Measurements from ENCODE around the gene HIGD1A.
A peak's percentile ranks its signal among the peaks of the same experiment; 100 is the strongest.

HIGD1A gene

DNA sequence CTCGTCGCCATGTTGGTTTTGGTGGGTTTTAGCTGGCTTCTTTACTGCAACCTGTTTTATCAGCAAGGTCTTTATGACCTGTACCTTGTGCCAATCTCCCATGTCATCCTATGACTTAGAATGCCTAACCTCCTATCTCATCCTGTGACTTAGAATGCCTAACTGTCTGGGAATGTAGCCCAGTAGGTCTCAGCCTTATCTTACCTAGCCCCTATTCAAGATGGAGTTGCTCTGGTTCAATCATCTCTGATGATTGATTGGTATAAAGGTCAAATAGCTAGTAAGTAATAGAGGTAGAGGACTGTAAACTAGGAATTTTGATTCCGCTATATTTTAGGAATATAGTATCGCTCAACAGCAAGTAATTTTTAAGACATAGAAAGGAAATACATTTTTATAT lies 3.6 kb upstream of the HIGD1A start:
- Histone ChIP-seq H3K27ac (no peak overlapping the region), H3K4me3 (no peak overlapping the region)
- DNase-seq (ENCODE audit: low spot score) = no peak
- TF ChIP-seq, protein P1, sequence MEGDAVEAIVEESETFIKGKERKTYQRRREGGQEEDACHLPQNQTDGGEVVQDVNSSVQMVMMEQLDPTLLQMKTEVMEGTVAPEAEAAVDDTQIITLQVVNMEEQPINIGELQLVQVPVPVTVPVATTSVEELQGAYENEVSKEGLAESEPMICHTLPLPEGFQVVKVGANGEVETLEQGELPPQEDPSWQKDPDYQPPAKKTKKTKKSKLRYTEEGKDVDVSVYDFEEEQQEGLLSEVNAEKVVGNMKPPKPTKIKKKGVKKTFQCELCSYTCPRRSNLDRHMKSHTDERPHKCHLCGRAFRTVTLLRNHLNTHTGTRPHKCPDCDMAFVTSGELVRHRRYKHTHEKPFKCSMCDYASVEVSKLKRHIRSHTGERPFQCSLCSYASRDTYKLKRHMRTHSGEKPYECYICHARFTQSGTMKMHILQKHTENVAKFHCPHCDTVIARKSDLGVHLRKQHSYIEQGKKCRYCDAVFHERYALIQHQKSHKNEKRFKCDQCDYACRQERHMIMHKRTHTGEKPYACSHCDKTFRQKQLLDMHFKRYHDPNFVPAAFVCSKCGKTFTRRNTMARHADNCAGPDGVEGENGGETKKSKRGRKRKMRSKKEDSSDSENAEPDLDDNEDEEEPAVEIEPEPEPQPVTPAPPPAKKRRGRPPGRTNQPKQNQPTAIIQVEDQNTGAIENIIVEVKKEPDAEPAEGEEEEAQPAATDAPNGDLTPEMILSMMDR (IDR thresholded peaks at IDR 0.05) = no peak

DNA sequence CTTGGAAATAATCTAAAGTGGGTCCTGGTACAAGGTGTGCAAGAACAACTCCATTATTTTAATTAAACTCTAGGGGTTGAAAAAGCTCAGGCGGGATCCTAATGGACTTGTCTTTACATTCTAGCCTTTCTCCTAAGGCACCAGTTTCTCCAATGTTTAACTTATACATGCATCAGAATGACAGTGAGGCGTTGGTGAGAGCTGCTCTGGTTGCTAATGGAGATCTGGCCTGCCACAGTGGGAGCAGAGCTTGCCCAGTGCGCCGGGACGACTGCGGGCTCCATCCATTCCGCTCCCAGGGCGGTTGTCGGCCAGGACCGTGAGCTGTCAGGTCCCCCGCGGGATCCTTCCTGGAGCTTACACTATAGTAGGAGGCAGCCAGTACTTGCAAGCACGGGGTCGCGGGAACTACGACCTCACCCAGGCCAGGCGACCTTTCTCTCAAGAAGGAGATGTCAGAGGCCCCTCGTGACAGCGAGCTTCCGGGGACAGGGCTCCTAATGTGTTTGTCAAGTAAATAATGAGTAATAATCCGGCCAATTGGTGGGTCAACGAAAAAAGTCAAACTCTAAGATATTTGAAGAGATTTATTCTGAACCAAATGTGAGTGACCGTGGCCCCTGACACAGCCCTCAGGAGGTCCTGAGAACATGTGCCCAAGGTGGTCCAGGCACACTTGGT lies 991 bp upstream of the HIGD1A start:
- peak; percentile 75 for DNase-seq (ENCODE audit: low spot score)
- TF ChIP-seq, protein P1 (IDR thresholded peaks at IDR 0.05) = no peak
- Histone ChIP-seq H3K27ac (peak overlapping the region in 1 of 2 donors; percentile 98), H3K4me3 (peak overlapping the region; percentile 93)

- H3K27ac ChIP-seq = peak overlapping the region; percentile 97 to 98
- no peak for DNase-seq (ENCODE audit: low spot score)
- peak overlapping the region; percentile 93 for H3K4me3 ChIP-seq
- TF ChIP-seq, protein P1 (IDR thresholded peaks at IDR 0.05) = no peak
Observed at GRCh38 chr3:42804831-42805132, 492 bp upstream of the HIGD1A start.

GRCh38 chr3:42803414-42804105 lies 730 bp downstream of the HIGD1A start:
- TF ChIP-seq, protein P1 (IDR thresholded peaks at IDR 0.05) = no peak
- peak overlapping the region; percentile 97 to 98 for H3K27ac ChIP-seq
- no peak for DNase-seq (ENCODE audit: low spot score)
- peak overlapping the region; percentile 93 for H3K4me3 ChIP-seq

DNA sequence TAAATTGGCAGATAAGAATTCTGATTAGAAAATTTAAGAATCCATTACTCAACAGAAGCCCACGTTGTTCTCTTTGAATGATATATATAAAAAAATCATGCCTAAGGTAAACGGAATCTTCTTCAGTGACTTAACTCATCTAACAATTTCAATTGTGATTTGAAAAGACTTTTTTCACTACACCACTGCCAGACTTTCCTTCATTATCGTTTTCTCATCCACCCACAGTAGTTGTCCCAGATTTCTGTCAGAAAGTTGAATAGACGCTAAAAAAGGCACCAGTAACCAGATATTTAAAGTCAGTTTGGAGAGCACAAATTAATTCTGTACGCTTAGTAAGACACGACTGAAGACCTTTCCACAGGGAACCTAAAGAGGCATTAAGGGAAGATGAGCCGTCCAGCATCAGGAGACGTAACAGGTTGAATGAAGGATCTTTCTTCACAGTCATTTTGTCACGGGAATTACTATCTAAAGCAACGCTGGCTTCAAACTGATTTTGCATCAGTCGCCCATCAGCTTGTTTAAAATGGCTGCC lies 1.3 kb downstream of the HIGD1A start:
- TF ChIP-seq, protein P1 (IDR thresholded peaks at IDR 0.05) = no peak
- Histone ChIP-seq H3K4me3 (peak overlapping the region; percentile 93), H3K27ac (peak overlapping the region; percentile 97 to 98)
- DNase-seq (ENCODE audit: low spot score) = no peak

- TF ChIP-seq, protein P1 (IDR thresholded peaks at IDR 0.05) = no peak
- DNase-seq (ENCODE audit: low spot score) = no peak
Observed at GRCh38 chr3:42801784-42802183, 2.5 kb downstream of the HIGD1A start.

More at GRCh38 chr3:42801784-42802183, 2.5 kb downstream of the HIGD1A start:
- Histone ChIP-seq H3K27ac (no peak overlapping the region), H3K4me3 (no peak overlapping the region)

Data from coronary artery (tissue), 2 donors.